ENCODE measurements around the gene SCAMP1.
A peak's percentile ranks its signal among the peaks of the same experiment; 100 is the strongest.

SCAMP1 gene

DNA sequence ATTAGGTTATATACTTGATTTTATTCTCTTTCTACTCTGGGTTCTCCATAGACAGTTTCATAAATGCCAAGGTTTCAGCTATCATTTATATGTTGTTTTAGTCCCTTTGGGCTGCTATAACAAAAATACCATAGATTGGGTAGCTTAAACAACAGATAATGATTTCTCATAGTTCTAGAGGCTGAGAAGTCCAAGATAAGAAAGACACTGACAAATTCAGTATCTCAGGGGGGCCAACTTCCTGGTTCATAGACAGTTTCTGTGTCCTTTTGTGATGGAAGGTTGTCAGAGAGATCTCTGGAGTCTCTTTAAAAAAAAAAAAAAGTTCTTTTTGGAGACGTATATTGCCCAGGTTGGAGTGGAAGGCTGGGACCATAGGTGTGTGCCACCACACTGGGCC lies 113.3 kb downstream of the SCAMP1 start:
- Histone ChIP-seq H3K4me3 (ENCODE audit: low read depth, low read length) (no peak overlapping the region), H3K4me1 (ENCODE audit: control insufficient read depth, insufficient read depth, low read length) (no peaks in the 10 kb centered on the region), H3K27me3 (ENCODE audit: control insufficient read depth, insufficient read depth, low read length) (no peaks in the 10 kb centered on the region), H3K9me3 (ENCODE audit: control insufficient read depth, insufficient read depth, low read length) (no peaks in the 10 kb centered on the region), H3K9ac (ENCODE audit: low read depth, low read length) (no peak overlapping the region), H3K27ac (ENCODE audit: low read depth, low read length) (no peak overlapping the region), H3K36me3 (ENCODE audit: control insufficient read depth, insufficient read depth, low read length) (peaks cover 5% of the 10 kb centered on the region; the same call in 1 of the 2 replicates)

DNA sequence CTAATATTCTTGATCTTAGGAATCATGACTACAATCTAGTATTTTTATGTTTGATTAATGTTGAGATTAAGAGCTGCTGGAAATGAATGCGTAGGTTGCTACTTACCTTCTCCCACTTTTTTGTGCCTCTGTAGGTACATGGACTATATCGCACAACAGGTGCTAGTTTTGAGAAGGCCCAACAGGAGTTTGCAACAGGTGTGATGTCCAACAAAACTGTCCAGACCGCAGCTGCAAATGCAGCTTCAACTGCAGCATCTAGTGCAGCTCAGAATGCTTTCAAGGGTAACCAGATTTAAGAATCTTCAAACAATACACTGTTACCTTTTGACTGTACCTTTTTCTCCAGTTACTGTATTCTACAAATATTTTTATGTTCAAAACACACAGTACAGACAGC lies 115.0 kb downstream of the SCAMP1 start:
- H3K27me3 ChIP-seq (ENCODE audit: control insufficient read depth, insufficient read depth, low read length) = no peaks in the 10 kb centered on the region
- no peaks in the 10 kb centered on the region for H3K4me1 ChIP-seq (ENCODE audit: control insufficient read depth, insufficient read depth, low read length)
- no peak overlapping the region for H3K27ac ChIP-seq (ENCODE audit: low read depth, low read length)
- no peak overlapping the region for H3K4me3 ChIP-seq (ENCODE audit: low read depth, low read length)
- H3K9ac ChIP-seq (ENCODE audit: low read depth, low read length) = no peak overlapping the region
- peaks cover 5% of the 10 kb centered on the region; the same call in 1 of the 2 replicates for H3K36me3 ChIP-seq (ENCODE audit: control insufficient read depth, insufficient read depth, low read length)
- no peaks in the 10 kb centered on the region for H3K9me3 ChIP-seq (ENCODE audit: control insufficient read depth, insufficient read depth, low read length)

DNA sequence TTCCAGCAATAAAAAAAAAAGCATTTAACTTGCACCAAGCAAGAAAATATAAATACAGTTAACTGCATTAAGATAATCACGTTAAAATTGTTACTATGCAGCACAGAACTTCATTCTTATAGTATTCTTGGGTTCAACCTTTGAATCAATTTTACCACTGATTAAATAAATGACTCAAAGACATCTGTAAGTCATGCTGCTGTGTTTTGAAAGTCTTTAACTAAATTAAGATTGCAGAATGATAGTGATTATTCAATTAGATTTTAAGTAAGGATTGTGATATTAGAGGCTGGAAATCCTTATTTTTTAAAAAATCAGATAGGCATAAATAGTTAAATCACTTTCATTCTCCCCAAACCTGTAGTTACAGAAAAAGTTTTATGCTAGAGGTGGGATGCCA lies 116.4 kb downstream of the SCAMP1 start:
- Histone ChIP-seq H3K4me1 (ENCODE audit: control insufficient read depth, insufficient read depth, low read length) (no peaks in the 10 kb centered on the region), H3K9ac (ENCODE audit: low read depth, low read length) (no peak overlapping the region), H3K9me3 (ENCODE audit: control insufficient read depth, insufficient read depth, low read length) (no peaks in the 10 kb centered on the region), H3K27ac (ENCODE audit: low read depth, low read length) (no peak overlapping the region), H3K36me3 (ENCODE audit: control insufficient read depth, insufficient read depth, low read length) (peaks cover 5% of the 10 kb centered on the region; the same call in 1 of the 2 replicates), H3K4me3 (ENCODE audit: low read depth, low read length) (no peak overlapping the region), H3K27me3 (ENCODE audit: control insufficient read depth, insufficient read depth, low read length) (no peaks in the 10 kb centered on the region)

DNA sequence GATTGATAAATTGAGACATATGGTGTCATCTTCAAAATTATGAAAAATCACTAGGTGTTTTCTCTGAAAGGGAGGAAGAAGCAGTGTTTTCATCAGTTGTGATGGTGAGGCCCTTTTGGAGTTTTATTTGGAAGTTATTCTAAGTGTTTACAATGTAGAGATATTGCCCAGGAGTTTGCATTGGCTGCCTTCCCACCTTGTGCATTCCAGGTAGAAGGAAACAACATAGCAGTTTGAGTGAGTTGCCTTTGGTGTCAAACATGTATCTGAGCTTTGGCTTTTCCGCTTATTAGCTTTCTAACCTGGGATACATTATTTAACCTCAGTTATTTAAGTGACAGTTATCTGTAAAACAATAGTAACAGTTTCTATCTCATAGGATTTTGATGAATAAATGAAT lies 122.5 kb downstream of the SCAMP1 start:
- Histone ChIP-seq H3K27me3 (ENCODE audit: control insufficient read depth, insufficient read depth, low read length) (no peaks in the 10 kb centered on the region), H3K36me3 (ENCODE audit: control insufficient read depth, insufficient read depth, low read length) (peaks cover 19% of the 10 kb centered on the region), H3K9me3 (ENCODE audit: control insufficient read depth, insufficient read depth, low read length) (no peaks in the 10 kb centered on the region), H3K4me3 (ENCODE audit: low read depth, low read length) (no peak overlapping the region), H3K4me1 (ENCODE audit: control insufficient read depth, insufficient read depth, low read length) (no peaks in the 10 kb centered on the region), H3K9ac (ENCODE audit: low read depth, low read length) (no peak overlapping the region), H3K27ac (ENCODE audit: low read depth, low read length) (no peak overlapping the region)

DNA sequence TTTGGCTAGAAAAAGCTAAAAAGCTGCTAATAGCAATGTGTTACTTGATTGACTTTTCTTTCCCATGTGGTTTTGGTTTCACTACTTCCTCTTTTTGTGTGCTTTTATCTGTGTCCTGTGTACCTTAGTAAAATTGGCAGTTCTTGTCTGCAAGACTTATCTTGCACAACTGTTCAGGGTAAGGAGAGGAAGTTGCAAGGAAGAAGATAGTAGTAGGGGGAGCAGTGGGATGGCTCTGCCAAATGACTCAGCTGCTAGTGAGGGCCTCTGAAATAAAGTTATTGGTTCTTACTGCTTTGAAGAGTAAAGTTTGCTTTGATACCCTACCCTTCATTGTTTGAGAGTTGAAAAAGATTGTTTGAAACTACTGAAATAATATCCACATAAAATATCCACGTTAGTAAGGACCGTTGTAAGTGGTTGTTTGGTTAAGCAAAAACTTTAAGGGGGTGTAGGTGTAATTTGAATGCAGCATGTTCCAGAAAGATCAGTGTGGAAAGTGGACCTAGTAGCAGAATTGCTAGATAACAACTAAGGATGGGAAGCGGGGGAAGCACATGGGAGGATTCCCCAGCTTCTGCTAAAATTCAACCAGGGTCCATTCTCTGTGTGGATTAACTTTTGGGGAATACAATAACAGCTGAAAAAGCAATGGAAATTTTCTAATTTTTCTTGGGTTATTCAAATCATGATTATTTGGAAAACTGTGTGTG lies 123.5 kb downstream of the SCAMP1 start:
- Histone ChIP-seq H3K27me3 (ENCODE audit: control insufficient read depth, insufficient read depth, low read length) (no peaks in the 10 kb centered on the region), H3K27ac (ENCODE audit: low read depth, low read length) (no peak overlapping the region), H3K9me3 (ENCODE audit: control insufficient read depth, insufficient read depth, low read length) (no peaks in the 10 kb centered on the region), H3K9ac (ENCODE audit: low read depth, low read length) (no peak overlapping the region), H3K4me3 (ENCODE audit: low read depth, low read length) (no peak overlapping the region), H3K4me1 (ENCODE audit: control insufficient read depth, insufficient read depth, low read length) (no peaks in the 10 kb centered on the region), H3K36me3 (ENCODE audit: control insufficient read depth, insufficient read depth, low read length) (peaks cover 29% of the 10 kb centered on the region)

DNA sequence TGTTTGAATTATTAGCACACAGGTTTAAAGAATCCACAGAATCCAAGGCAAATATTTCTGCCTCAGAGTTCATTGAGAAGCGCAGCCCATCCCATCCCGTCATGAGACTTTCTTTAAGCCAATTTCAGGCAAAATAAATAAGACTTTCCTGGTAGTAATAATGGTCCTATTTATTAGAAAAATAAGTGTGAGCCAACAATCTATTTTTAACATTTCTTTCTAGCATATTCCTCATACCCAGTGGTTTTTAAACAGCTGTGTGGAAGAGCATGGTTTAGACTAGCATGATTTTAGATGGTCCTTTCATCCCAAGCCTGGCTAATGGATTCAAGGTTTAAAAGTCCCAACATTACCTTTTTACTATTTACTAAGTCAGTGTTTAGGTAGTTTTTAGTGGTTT lies 125.8 kb downstream of the SCAMP1 start:
- Histone ChIP-seq H3K4me1 (ENCODE audit: control insufficient read depth, insufficient read depth, low read length) (no peaks in the 10 kb centered on the region), H3K36me3 (ENCODE audit: control insufficient read depth, insufficient read depth, low read length) (peaks cover 30% of the 10 kb centered on the region), H3K27me3 (ENCODE audit: control insufficient read depth, insufficient read depth, low read length) (no peaks in the 10 kb centered on the region), H3K27ac (ENCODE audit: low read depth, low read length) (no peak overlapping the region), H3K9ac (ENCODE audit: low read depth, low read length) (no peak overlapping the region), H3K9me3 (ENCODE audit: control insufficient read depth, insufficient read depth, low read length) (no peaks in the 10 kb centered on the region), H3K4me3 (ENCODE audit: low read depth, low read length) (no peak overlapping the region)

DNA sequence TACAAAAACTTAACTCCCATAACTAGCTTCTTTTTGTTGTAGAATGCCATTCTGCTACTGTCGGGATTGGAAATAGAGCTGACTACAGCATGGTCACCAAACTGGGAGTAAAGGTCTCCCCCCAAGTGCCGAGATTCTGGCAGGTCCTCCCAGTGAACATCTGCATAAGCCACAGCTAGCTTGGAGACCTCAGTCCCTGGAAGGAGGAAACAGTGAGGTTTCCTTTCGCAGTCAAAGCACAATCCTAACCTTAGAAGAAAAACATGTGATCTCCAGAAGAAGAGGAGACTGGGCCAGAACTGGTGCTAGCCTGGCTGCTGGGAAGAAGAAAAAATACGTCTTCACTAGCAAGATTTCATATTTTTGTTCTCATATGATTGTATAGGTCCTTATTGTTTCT lies 127.4 kb downstream of the SCAMP1 start:
- no peaks in the 10 kb centered on the region for H3K4me1 ChIP-seq (ENCODE audit: control insufficient read depth, insufficient read depth, low read length)
- no peak overlapping the region for H3K4me3 ChIP-seq (ENCODE audit: low read depth, low read length)
- H3K36me3 ChIP-seq (ENCODE audit: control insufficient read depth, insufficient read depth, low read length) = peaks cover 30% of the 10 kb centered on the region
- H3K27me3 ChIP-seq (ENCODE audit: control insufficient read depth, insufficient read depth, low read length) = no peaks in the 10 kb centered on the region
- no peaks in the 10 kb centered on the region for H3K9me3 ChIP-seq (ENCODE audit: control insufficient read depth, insufficient read depth, low read length)
- no peak overlapping the region for H3K27ac ChIP-seq (ENCODE audit: low read depth, low read length)
- no peak overlapping the region for H3K9ac ChIP-seq (ENCODE audit: low read depth, low read length)

DNA sequence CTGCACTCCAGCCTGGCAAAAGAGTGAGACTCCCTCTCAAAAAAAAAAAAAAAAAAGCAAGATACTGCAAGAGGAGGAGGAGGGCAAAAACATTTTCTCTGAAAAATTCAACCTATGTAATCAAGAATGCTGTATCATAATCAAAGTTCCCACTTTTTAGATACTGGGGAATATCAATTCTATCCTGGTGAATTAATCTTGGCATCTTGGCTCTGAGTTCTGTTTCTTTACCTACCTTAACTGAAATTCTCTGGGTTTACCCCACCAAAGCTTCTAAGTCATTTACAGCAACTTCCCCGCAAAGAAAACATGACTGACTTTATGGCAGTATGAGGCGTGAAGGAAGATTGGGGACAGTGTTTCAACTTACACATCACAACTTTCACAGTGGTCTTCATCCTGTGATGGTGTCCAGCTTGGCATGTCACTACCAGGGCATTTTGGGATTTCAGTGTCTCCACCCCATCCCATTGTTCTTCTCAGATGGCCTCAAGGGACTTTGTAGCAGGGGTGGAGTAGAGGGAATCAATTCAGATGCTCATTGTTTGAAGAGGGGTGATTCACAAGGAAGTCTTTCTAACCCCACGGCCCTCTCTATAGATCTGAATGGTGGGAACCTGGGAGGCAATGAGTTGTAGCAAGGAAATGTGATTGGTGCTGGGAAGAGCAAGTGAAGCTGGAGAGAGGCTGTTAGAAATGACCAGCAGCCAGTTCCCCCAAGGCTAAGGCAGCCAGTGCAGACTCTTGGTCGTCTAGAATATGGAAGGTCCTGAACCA lies 130.5 kb downstream of the SCAMP1 start:
- Histone ChIP-seq H3K36me3 (ENCODE audit: control insufficient read depth, insufficient read depth, low read length) (peaks cover 30% of the 10 kb centered on the region), H3K9me3 (ENCODE audit: control insufficient read depth, insufficient read depth, low read length) (no peaks in the 10 kb centered on the region), H3K27ac (ENCODE audit: low read depth, low read length) (no peak overlapping the region), H3K4me1 (ENCODE audit: control insufficient read depth, insufficient read depth, low read length) (peaks cover 11% of the 10 kb centered on the region), H3K27me3 (ENCODE audit: control insufficient read depth, insufficient read depth, low read length) (no peaks in the 10 kb centered on the region), H3K4me3 (ENCODE audit: low read depth, low read length) (no peak overlapping the region), H3K9ac (ENCODE audit: low read depth, low read length) (no peak overlapping the region)

DNA sequence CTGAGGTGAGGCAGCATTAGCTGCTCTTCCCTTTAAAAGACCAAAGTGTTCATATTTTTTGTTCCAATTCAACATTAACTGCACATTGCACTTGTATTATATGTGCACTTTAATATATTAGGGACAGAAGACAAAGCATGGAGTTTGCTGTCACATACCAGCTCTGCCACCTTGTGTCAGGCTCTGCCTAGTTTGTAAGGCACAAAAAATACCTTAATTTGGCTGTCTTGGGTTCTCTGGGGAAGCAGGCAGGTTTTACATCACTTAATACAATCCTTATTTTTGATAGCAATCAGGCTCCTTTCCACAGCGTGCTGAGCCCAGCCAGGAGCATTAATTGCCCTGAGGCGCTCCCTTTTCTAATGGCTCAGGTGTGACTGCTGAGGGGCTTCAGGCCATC lies 131.8 kb downstream of the SCAMP1 start:
- H3K36me3 ChIP-seq (ENCODE audit: control insufficient read depth, insufficient read depth, low read length) = peaks cover 19% of the 10 kb centered on the region
- H3K4me1 ChIP-seq (ENCODE audit: control insufficient read depth, insufficient read depth, low read length) = peaks cover 25% of the 10 kb centered on the region
- no peak overlapping the region for H3K9ac ChIP-seq (ENCODE audit: low read depth, low read length)
- H3K27ac ChIP-seq (ENCODE audit: low read depth, low read length) = no peak overlapping the region
- H3K27me3 ChIP-seq (ENCODE audit: control insufficient read depth, insufficient read depth, low read length) = no peaks in the 10 kb centered on the region
- H3K4me3 ChIP-seq (ENCODE audit: low read depth, low read length) = no peak overlapping the region
- H3K9me3 ChIP-seq (ENCODE audit: control insufficient read depth, insufficient read depth, low read length) = no peaks in the 10 kb centered on the region

DNA sequence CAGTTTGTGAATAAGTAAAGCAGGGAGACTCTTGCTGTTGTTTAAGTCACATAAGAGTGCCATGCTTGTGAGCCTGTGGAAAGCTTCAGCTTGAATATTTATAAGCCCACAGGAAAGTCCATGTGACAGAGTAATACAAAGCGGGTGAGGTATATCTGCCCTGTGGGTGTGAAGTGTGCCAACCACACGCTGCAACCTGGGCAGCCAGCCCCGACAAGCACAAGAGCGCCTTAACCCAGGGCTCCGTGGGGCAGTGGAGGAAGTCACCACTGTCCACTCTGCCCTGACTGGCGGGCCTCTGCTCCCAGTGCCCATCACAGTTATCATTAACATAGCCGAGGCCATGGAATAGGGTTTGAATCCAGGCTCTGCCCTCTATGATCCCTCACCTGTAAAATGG lies 132.2 kb downstream of the SCAMP1 start:
- Histone ChIP-seq H3K4me3 (ENCODE audit: low read depth, low read length) (no peak overlapping the region), H3K4me1 (ENCODE audit: control insufficient read depth, insufficient read depth, low read length) (peaks cover 26% of the 10 kb centered on the region), H3K36me3 (ENCODE audit: control insufficient read depth, insufficient read depth, low read length) (peaks cover 15% of the 10 kb centered on the region), H3K9ac (ENCODE audit: low read depth, low read length) (no peak overlapping the region), H3K27me3 (ENCODE audit: control insufficient read depth, insufficient read depth, low read length) (no peaks in the 10 kb centered on the region), H3K9me3 (ENCODE audit: control insufficient read depth, insufficient read depth, low read length) (no peaks in the 10 kb centered on the region), H3K27ac (ENCODE audit: low read depth, low read length) (no peak overlapping the region)

DNA sequence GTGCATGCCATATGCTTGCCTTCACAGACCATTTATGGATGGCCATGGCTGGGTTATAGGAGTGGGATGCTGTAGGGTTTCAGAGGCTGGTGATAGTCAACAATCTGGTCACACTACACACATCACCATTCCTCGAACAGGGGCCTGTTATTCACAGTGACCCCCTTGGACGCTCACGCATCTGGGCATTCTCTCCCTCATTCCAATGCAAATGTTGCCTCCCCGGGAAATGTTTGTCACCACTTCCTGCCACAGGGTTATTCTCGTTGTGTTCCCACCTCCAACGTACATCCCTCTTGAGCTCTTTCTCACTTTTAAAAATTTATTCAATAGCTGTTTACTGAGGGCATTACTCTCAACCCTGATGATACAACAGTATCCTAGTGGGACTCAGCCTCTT lies 135.4 kb downstream of the SCAMP1 start:
- Histone ChIP-seq H3K9ac (ENCODE audit: low read depth, low read length) (no peak overlapping the region), H3K27ac (ENCODE audit: low read depth, low read length) (peak overlapping the region; percentile 91), H3K4me3 (ENCODE audit: low read depth, low read length) (no peak overlapping the region), H3K36me3 (ENCODE audit: control insufficient read depth, insufficient read depth, low read length) (no peaks in the 10 kb centered on the region), H3K4me1 (ENCODE audit: control insufficient read depth, insufficient read depth, low read length) (peaks cover 33% of the 10 kb centered on the region), H3K9me3 (ENCODE audit: control insufficient read depth, insufficient read depth, low read length) (no peaks in the 10 kb centered on the region), H3K27me3 (ENCODE audit: control insufficient read depth, insufficient read depth, low read length) (no peaks in the 10 kb centered on the region)
